ENCODE measurements around the gene LGALS9B.
"Not testable (repeated sequence)": the region's sequence is repeated elsewhere in the genome, so short reads cannot be mapped to it uniquely, and the experiment has no call there.

DNA sequence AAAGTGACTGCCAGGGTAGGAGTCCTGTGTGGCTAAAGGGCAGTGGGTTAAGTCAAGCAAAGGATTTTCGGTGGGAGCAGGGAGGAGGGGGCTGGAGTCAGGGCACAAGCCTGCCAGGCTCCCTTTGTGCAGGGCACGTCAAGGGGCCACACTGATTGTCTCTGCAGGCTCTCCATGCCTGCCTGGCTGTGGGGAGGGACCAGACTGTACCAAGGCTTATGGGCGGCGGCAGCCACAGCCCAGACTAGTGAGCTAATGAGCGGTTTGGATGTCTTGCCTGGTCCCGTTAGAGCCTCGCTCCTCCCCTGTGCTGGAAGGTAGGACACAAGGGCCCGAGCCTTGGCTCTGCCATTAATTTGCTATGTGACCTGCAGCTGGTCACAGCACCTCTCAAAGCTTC is 25.6 kb upstream of the LGALS9B start:
- not testable (repeated sequence) for TF ChIP-seq IRF3 (IDR thresholded peaks at IDR 0.05; ENCODE audit: low read depth, low read length); MAX (IDR thresholded peaks at IDR 0.05; ENCODE audit: low read depth); NRF1 (IDR thresholded peaks at IDR 0.05; ENCODE audit: low read depth, low read length); FOXM1 (IDR thresholded peaks at IDR 0.05; ENCODE audit: low read depth); CTCF (IDR thresholded peaks at IDR 0.05); SIN3A (IDR thresholded peaks at IDR 0.05; ENCODE audit: borderline replicate concordance, low read depth, low read length); CHD2 (IDR thresholded peaks at IDR 0.05; ENCODE audit: low read length, partially characterized antibody); REST (IDR thresholded peaks at IDR 0.05; ENCODE audit: low read depth, low read length); FOSL2 (IDR thresholded peaks at IDR 0.05; ENCODE audit: borderline replicate concordance, low read depth); EZH2phosphoT487 (IDR thresholded peaks at IDR 0.05; ENCODE audit: borderline replicate concordance, low read depth)
- TF ChIP-seq, protein P1, sequence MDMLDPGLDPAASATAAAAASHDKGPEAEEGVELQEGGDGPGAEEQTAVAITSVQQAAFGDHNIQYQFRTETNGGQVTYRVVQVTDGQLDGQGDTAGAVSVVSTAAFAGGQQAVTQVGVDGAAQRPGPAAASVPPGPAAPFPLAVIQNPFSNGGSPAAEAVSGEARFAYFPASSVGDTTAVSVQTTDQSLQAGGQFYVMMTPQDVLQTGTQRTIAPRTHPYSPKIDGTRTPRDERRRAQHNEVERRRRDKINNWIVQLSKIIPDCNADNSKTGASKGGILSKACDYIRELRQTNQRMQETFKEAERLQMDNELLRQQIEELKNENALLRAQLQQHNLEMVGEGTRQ (IDR thresholded peaks at IDR 0.05; ENCODE audit: borderline replicate concordance, low read depth, low read length) = not testable (repeated sequence)
